Epithelial cell of proximal tubule (primary cell): ENCODE results near the gene RARG. TPM values are rescaled to one million over a fixed set of nuclear protein-coding genes. Genes with fewer than 3 reads are reported as not detected.
"Not testable (repeated sequence)": the region's sequence is repeated elsewhere in the genome, so short reads cannot be mapped to it uniquely, and the experiment has no call there.

Experiments
- DNase-seq: peaks from one replicate; pipeline ENCODE4 v3.0.0-alpha.2; 2011; ENCODE audit warnings: low read depth
- H3K4me3 ChIP-seq: 2 replicates; pipeline ENCODE4 v1.5.1; 2011; ENCODE audit warnings: low read depth, mild to moderate bottlenecking, low read length
- CTCF ChIP-seq: conservative IDR thresholded peaks from 2 replicates; pipeline ENCODE4 v1.5.1; 2012; ENCODE audit warnings: low read depth, mild to moderate bottlenecking, low read length
- total RNA-seq: library from RNA; depleted of rRNA; stranded (reverse); fragments of >200 nt; gene quantifications from 2 replicates; pipeline ENCODE4 v1.2.3, GENCODE V29; 2015

Gene RARG
- total RNA-seq, 1 donor from 2014 or later: 4.2 TPM

GRCh38 chr12:53170215-53170614 is 61.8 kb downstream of the RARG start:
- TF ChIP-seq CTCF: no peak
- DNase-seq: no peak

GRCh38 chr12:53169644-53170043 is 62.4 kb downstream of the RARG start:
- DNase-seq: no peak
- H3K4me3 ChIP-seq: no peak overlapping the region
- no peak for TF ChIP-seq CTCF

More at GRCh38 chr12:53170215-53170614, 61.8 kb downstream of the RARG start:
- no peak overlapping the region for H3K4me3 ChIP-seq

GRCh38 chr12:53166837-53167236 is 65.2 kb downstream of the RARG start:
- DNase-seq: no peak
- no peak for TF ChIP-seq CTCF

GRCh38 chr12:53163008-53163407 is 69.0 kb downstream of the RARG start:
- not testable (repeated sequence) for DNase-seq, H3K4me3 ChIP-seq

More at GRCh38 chr12:53166837-53167236, 65.2 kb downstream of the RARG start:
- no peak overlapping the region for H3K4me3 ChIP-seq

GRCh38 chr12:53161119-53161911 is 70.7 kb downstream of the RARG start:
- H3K4me3 ChIP-seq: no peak overlapping the region
- no peak for TF ChIP-seq CTCF
- no peak for DNase-seq

GRCh38 chr12:53160673-53161072 is 71.3 kb downstream of the RARG start:
- no peak for DNase-seq
- no peak overlapping the region for H3K4me3 ChIP-seq
- TF ChIP-seq CTCF: no peak

Other genes starting within 250 kb of the RARG start
- gene EIF4B, start 225.8 kb downstream of the RARG start, total RNA-seq: 371 and 447 TPM in 2 replicates
- gene TNS2, start 182.1 kb downstream of the RARG start, total RNA-seq: 6.7 and 10.8 TPM in 2 replicates
- gene SPRYD3, start 152.8 kb downstream of the RARG start, total RNA-seq: 24.5 and 26.1 TPM in 2 replicates
- gene IGFBP6, start 134.5 kb downstream of the RARG start, total RNA-seq: 71.6 and 102 TPM in 2 replicates
- gene SOAT2, start 128.7 kb downstream of the RARG start, total RNA-seq: not detected in 2 replicates
- 5.5 and 7.0 TPM in 2 replicates for gene ZNF740, start 51.5 kb downstream of the RARG start, total RNA-seq
- gene CSAD, start 51.3 kb downstream of the RARG start, total RNA-seq: 1.6 and 10.4 TPM in 2 replicates
- 0.46 and 3.3 TPM in 2 replicates for gene ITGB7, start 25.0 kb downstream of the RARG start, total RNA-seq
- gene ESPL1, start 36.1 kb upstream of the RARG start, total RNA-seq: 32.0 and 40.1 TPM in 2 replicates
- gene PFDN5, start 63.3 kb upstream of the RARG start, total RNA-seq: 353 and 443 TPM in 2 replicates
- gene MYG1, start 67.5 kb upstream of the RARG start, total RNA-seq: 65.3 and 70.9 TPM in 2 replicates
- gene AAAS, start 89.4 kb upstream of the RARG start, total RNA-seq: 80.3 and 84.5 TPM in 2 replicates
- gene SP7, start 104.1 kb upstream of the RARG start, total RNA-seq: not detected in 2 replicates
- 29.2 and 33.6 TPM in 2 replicates for gene SP1, start 148.0 kb upstream of the RARG start, total RNA-seq
- not detected in 2 replicates for gene AMHR2, start 191.6 kb upstream of the RARG start, total RNA-seq
- 132 and 137 TPM in 2 replicates for gene PRR13, start 209.5 kb upstream of the RARG start, total RNA-seq
- gene PCBP2, start 219.9 kb upstream of the RARG start, total RNA-seq: 153 and 169 TPM in 2 replicates